ENCODE data around the gene ATP5PB. TPM values are rescaled to one million over a fixed set of nuclear protein-coding genes. Genes with fewer than 3 reads are reported as not detected.

ATP5PB gene
- total and polyA plus RNA-seq, 12 donors, result 146 to 899 (median 789) TPM

DNA sequence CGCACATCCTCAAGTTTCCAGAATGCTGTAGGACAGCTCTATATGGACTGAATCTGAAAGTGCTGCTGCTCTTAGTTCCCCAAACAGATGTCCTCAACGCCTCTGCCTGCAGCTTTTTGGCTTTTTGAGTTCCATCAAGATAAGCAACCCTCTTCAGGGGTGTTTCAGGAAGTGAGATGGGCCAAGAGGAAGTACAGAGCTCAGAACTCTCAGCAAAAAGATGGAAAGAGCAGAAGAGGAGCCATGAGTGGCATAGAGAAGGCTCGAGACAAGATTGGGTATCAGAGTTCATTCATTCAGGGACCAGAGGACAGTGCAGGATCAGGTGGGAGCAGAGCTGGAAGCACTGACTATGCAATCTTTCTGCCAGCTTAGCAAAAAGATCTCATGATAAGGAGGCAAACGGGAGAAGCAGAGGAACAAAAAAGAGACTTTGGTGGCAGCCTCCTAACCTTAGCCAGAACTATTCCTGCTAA is 54.4 kb downstream of the ATP5PB start, which contains the start of the genes ADORA3 and TMIGD3:
Gene ADORA3, minus strand, starts transcription at position 49 of the 476 bp plus-strand sequence. CDS start 279 bp downstream, outside the sequence.
Gene TMIGD3, minus strand, starts transcription at position 49 of the 476 bp plus-strand sequence. CDS start 279 bp downstream, outside the sequence.
- Histone ChIP-seq H3K27ac (peak within 1 kb of the TSS in 4 of 10 donors; percentile 3 to 99 (median 11)), H3K9me3 (no peaks in the 10 kb centered on the region), H3K4me1 (peaks cover 5 to 81% (median 17%) of the 10 kb centered on the region in 9 donors), H3K27me3 (no peaks in the 10 kb centered on the region), H3K36me3 (no peaks in the 10 kb centered on the region), H3K4me3 (peak within 1 kb of the TSS in 1 of 10 donors; percentile 41)
- intact Hi-C loops (cut with DNase I), result loop anchor here in 1 of 10 donors (10.0 kb wide), 1 partner anchor 251 kb away; the partner anchor contains the start of gene DDX20
- TF ChIP-seq, protein P1, sequence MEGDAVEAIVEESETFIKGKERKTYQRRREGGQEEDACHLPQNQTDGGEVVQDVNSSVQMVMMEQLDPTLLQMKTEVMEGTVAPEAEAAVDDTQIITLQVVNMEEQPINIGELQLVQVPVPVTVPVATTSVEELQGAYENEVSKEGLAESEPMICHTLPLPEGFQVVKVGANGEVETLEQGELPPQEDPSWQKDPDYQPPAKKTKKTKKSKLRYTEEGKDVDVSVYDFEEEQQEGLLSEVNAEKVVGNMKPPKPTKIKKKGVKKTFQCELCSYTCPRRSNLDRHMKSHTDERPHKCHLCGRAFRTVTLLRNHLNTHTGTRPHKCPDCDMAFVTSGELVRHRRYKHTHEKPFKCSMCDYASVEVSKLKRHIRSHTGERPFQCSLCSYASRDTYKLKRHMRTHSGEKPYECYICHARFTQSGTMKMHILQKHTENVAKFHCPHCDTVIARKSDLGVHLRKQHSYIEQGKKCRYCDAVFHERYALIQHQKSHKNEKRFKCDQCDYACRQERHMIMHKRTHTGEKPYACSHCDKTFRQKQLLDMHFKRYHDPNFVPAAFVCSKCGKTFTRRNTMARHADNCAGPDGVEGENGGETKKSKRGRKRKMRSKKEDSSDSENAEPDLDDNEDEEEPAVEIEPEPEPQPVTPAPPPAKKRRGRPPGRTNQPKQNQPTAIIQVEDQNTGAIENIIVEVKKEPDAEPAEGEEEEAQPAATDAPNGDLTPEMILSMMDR (IDR thresholded peaks at IDR 0.05), result no peak
- 65 to 69% methylated on average over 4 of the region's 4 CpGs for WGBS, 2 donors
- no peak for DNase-seq
- no peak for ATAC-seq

DNA sequence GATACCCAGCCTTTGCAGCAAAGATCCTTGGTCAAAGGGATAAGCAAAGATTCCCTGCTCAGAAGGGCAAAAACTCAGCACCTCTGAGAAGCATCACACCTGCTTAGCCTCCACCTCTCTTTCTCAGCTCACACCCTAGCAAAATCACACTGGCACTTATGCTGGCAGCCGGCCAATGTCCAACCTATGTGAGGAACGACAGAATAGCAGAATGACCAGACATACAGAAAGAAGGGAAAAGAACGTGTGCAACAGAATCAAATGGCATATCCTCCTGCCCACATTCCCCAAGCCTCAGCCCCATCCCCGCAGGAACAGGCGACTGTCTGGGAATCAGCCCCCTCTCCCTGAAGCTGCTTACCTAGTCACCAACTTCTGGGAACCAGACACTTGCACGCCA is 54.8 kb downstream of the ATP5PB start:
- 63 to 70% methylated on average over 6 of the region's 6 CpGs for WGBS, 2 donors
- ATAC-seq, result no peak
- Histone ChIP-seq H3K4me3 (no peak overlapping the region), H3K27ac (peak overlapping the region in 1 of 10 donors; percentile 99), H3K27me3 (no peaks in the 10 kb centered on the region), H3K9me3 (no peaks in the 10 kb centered on the region), H3K36me3 (no peaks in the 10 kb centered on the region), H3K4me1 (peaks cover 9 to 81% (median 22%) of the 10 kb centered on the region in 9 donors)
- intact Hi-C loops (cut with DNase I), result loop anchor here in 1 of 10 donors (10.0 kb wide), 1 partner anchor 251 kb away; the partner anchor contains the start of gene DDX20
- TF ChIP-seq, protein P1 (IDR thresholded peaks at IDR 0.05), result no peak
- no peak for DNase-seq

DNA sequence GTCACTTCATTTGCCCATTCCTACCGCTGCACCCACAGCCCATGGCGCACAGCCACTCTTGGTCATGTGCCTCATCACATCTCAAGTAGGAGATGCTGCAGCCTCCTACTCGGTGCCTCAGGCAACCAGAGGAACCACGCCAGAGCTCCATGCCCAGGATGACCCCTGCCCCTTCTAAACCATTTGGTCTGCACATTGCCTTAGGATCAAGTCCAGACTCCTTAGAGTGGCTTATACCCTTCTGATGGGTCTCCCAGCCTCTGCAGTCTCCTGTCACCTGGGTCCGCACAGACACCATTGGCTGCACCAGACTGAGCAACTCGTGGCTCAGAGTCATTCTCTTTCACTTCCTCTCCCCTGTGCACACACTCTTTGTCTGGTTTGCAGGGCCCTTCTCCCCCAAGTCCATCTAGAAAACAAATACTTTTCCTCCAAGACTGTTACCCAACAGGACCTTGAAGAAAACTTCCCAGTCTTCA is 56.4 kb downstream of the ATP5PB start:
- intact Hi-C loops (cut with DNase I), result loop anchor here in 6 of 10 donors (2.0 to 10.0 kb wide), 6 partner anchors 87 to 252 kb away; partner anchors contain the start of gene DDX20 (in 4 of the 6)
- 83 to 85% methylated on average over 6 of the region's 6 CpGs for WGBS, 2 donors
- Histone ChIP-seq H3K27me3 (no peaks in the 10 kb centered on the region), H3K27ac (peak overlapping the region in 5 of 10 donors; percentile 42 to 99 (median 70)), H3K9me3 (no peaks in the 10 kb centered on the region), H3K36me3 (no peaks in the 10 kb centered on the region), H3K4me3 (no peak overlapping the region), H3K4me1 (peaks cover 20 to 90% (median 37%) of the 10 kb centered on the region in 9 donors)
- DNase-seq (no peak), ATAC-seq (no peak)
- TF ChIP-seq, protein P1 (IDR thresholded peaks at IDR 0.05), result no peak

DNA sequence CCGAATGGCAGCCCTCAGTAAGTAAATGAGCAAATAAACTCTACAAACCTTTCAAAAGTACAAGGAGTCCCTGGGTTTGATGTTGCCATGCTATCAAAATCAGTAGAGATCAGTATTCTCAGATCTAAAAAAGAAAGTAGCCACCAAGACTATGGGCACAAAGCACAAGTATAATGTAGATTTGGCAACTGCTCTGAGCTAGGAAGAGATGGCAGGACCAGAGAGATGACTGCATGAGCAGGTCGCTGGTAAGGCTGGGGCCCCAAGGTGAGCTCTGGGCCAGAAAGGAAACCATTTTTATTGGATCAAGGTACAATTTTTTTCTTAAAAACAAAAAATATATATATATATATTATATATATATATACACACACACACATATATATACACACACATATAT is 57.3 kb downstream of the ATP5PB start:
- no peak for DNase-seq
- TF ChIP-seq, protein P1 (IDR thresholded peaks at IDR 0.05), result no peak
- H3K27me3 ChIP-seq, result no peaks in the 10 kb centered on the region
- no peak for ATAC-seq
- peak overlapping the region in 8 of 10 donors; percentile 7 to 99 (median 80) for H3K27ac ChIP-seq
- H3K36me3 ChIP-seq, result no peaks in the 10 kb centered on the region
- peaks cover 20 to 90% (median 43%) of the 10 kb centered on the region in 9 donors for H3K4me1 ChIP-seq
- 50 to 71% methylated on average over 2 of the region's 2 CpGs for WGBS, 2 donors
- H3K9me3 ChIP-seq, result no peaks in the 10 kb centered on the region
- H3K4me3 ChIP-seq, result no peak overlapping the region
- intact Hi-C loops (cut with DNase I), result loop anchor here in 6 of 10 donors (2.0 to 10.0 kb wide), 6 partner anchors 86 to 251 kb away; partner anchors contain the start of gene DDX20 (in 4 of the 6)
